Osteocyte (in vitro differentiated cells): ENCODE measurements around the gene RHOJ. TPM values are rescaled to one million over a fixed set of nuclear protein-coding genes. Genes with fewer than 3 reads are reported as not detected.

Experiments used
- DNase-seq: peaks from one replicate; pipeline ENCODE4 v3.0.0; 2021; ENCODE audit warnings: mixed read lengths; ENCODE audit not compliant: unreplicated experiment; ENCODE audit errors: extremely low spot score
- H3K27ac Mint-ChIP-seq: one replicate; pipeline ENCODE4 v1.8.0; 2021; ENCODE audit warnings: mild to moderate bottlenecking, mixed read lengths; ENCODE audit not compliant: unreplicated experiment
- H3K27me3 Mint-ChIP-seq: one replicate; pipeline ENCODE4 v1.8.0; 2021; ENCODE audit warnings: mixed read lengths; ENCODE audit not compliant: unreplicated experiment
- H3K36me3 Mint-ChIP-seq: one replicate; pipeline ENCODE4 v1.8.0; 2021; ENCODE audit warnings: mixed read lengths; ENCODE audit not compliant: unreplicated experiment
- H3K4me1 Mint-ChIP-seq: one replicate; pipeline ENCODE4 v1.8.0; 2021; ENCODE audit warnings: mixed read lengths; ENCODE audit not compliant: unreplicated experiment
- H3K4me3 Mint-ChIP-seq: one replicate; pipeline ENCODE4 v1.8.0; 2021; ENCODE audit warnings: mild to moderate bottlenecking, moderate library complexity, mixed read lengths; ENCODE audit not compliant: unreplicated experiment
- H3K9me3 Mint-ChIP-seq: one replicate; pipeline ENCODE4 v1.8.0; 2021; ENCODE audit warnings: mixed read lengths; ENCODE audit not compliant: unreplicated experiment
- CTCF ChIP-seq: fragments of 200-600 bp; sonication (generic); IDR thresholded peaks from 2 replicates; pipeline ENCODE4 v1.5.0; 2021; ENCODE audit warnings: antibody characterized with exemption, mild to moderate bottlenecking, moderate library complexity
- total RNA-seq: library from RNA; stranded (reverse); gene quantifications from 2 replicates; pipeline ENCODE4 v1.2.1, GENCODE V29; 2021

The RHOJ gene
- total RNA-seq, 1 donor from 2014 or later, result 69.7 TPM

GRCh38 chr14:63205044-63205575 lies 867 bp downstream of the RHOJ start:
- no peak overlapping the region for H3K27ac Mint-ChIP-seq

GRCh38 chr14:63205866-63206265 lies 1.6 kb downstream of the RHOJ start:
- Mint-ChIP-seq H3K27me3 (no peaks in the 10 kb centered on the region), H3K36me3 (peaks cover 6% of the 10 kb centered on the region), H3K4me3 (no peak overlapping the region), H3K4me1 (peaks cover 4% of the 10 kb centered on the region), H3K9me3 (peaks cover 5% of the 10 kb centered on the region), H3K27ac (no peak overlapping the region)
- no peak for TF ChIP-seq CTCF
- no peak for DNase-seq

More at GRCh38 chr14:63205044-63205575, 867 bp downstream of the RHOJ start:
- no peak for DNase-seq
- peaks cover 6% of the 10 kb centered on the region for H3K4me1 Mint-ChIP-seq
- no peak for TF ChIP-seq CTCF
- no peaks in the 10 kb centered on the region for H3K27me3 Mint-ChIP-seq
- peaks cover 5% of the 10 kb centered on the region for H3K9me3 Mint-ChIP-seq
- peaks cover 2% of the 10 kb centered on the region for H3K36me3 Mint-ChIP-seq
- H3K4me3 Mint-ChIP-seq, result no peak overlapping the region

GRCh38 chr14:63209160-63209559 lies 4.9 kb downstream of the RHOJ start:
- peaks cover 34% of the 10 kb centered on the region for H3K36me3 Mint-ChIP-seq
- no peak overlapping the region for H3K27ac Mint-ChIP-seq
- no peak for DNase-seq
- H3K4me3 Mint-ChIP-seq, result no peak overlapping the region
- H3K27me3 Mint-ChIP-seq, result no peaks in the 10 kb centered on the region
- no peak for TF ChIP-seq CTCF
- peaks cover 6% of the 10 kb centered on the region for H3K9me3 Mint-ChIP-seq
- H3K4me1 Mint-ChIP-seq, result peaks cover 1% of the 10 kb centered on the region

GRCh38 chr14:63210812-63211211 lies 6.6 kb downstream of the RHOJ start:
- no peak for TF ChIP-seq CTCF
- DNase-seq, result no peak
- H3K4me3 Mint-ChIP-seq, result no peak overlapping the region
- H3K27me3 Mint-ChIP-seq, result no peaks in the 10 kb centered on the region
- no peak overlapping the region for H3K27ac Mint-ChIP-seq
- peaks cover 6% of the 10 kb centered on the region for H3K9me3 Mint-ChIP-seq
- H3K4me1 Mint-ChIP-seq, result peaks cover 2% of the 10 kb centered on the region
- H3K36me3 Mint-ChIP-seq, result peaks cover 39% of the 10 kb centered on the region

- Mint-ChIP-seq H3K4me3 (no peak overlapping the region), H3K36me3 (peaks cover 39% of the 10 kb centered on the region), H3K27me3 (no peaks in the 10 kb centered on the region), H3K4me1 (peaks cover 2% of the 10 kb centered on the region), H3K9me3 (peaks cover 6% of the 10 kb centered on the region), H3K27ac (no peak overlapping the region)
- no peak for TF ChIP-seq CTCF
- DNase-seq, result no peak
These were observed 8.0 kb downstream of the RHOJ start for GRCh38 chr14:63212209-63212608.
